ENCODE data around the gene EFNA5. TPM values are rescaled to one million over a fixed set of nuclear protein-coding genes. Genes with fewer than 3 reads are reported as not detected.
A peak's percentile ranks its signal among the peaks of the same experiment; 100 is the strongest.

Gene EFNA5
- total RNA-seq, 1 donor from 2014 or later = 11.1 TPM

- DNase-seq = no peak
These were observed 30.7 kb downstream of the EFNA5 start for GRCh38 chr5:107639990-107640389.

GRCh38 chr5:107636555-107636954 lies 34.2 kb downstream of the EFNA5 start:
- no peak for DNase-seq

GRCh38 chr5:107636068-107636467 lies 34.7 kb downstream of the EFNA5 start:
- no peak for DNase-seq

GRCh38 chr5:107634981-107635848 lies 35.5 kb downstream of the EFNA5 start:
- peak; percentile 14 for DNase-seq

GRCh38 chr5:107633171-107633901 lies 37.4 kb downstream of the EFNA5 start:
- DNase-seq = no peak

GRCh38 chr5:107631805-107632362 lies 38.9 kb downstream of the EFNA5 start:
- DNase-seq = no peak

- DNase-seq = no peak
These were observed 40.6 kb downstream of the EFNA5 start for GRCh38 chr5:107630184-107630583.

- no peak for DNase-seq
These were observed 46.5 kb downstream of the EFNA5 start for GRCh38 chr5:107624235-107624634.

- no peak for DNase-seq
These were observed 49.6 kb downstream of the EFNA5 start for GRCh38 chr5:107621089-107621488.

- DNase-seq = no peak
These were observed 51.0 kb downstream of the EFNA5 start for GRCh38 chr5:107619781-107620180.

- DNase-seq = no peak
These were observed 52.5 kb downstream of the EFNA5 start for GRCh38 chr5:107618242-107618641.

GRCh38 chr5:107617052-107617451 lies 53.7 kb downstream of the EFNA5 start:
- DNase-seq = no peak

- DNase-seq = no peak
These were observed 54.5 kb downstream of the EFNA5 start for GRCh38 chr5:107616213-107616612.

- no peak for DNase-seq
These were observed 55.4 kb downstream of the EFNA5 start for GRCh38 chr5:107615299-107615817.

GRCh38 chr5:107612541-107612940 lies 58.2 kb downstream of the EFNA5 start:
- no peak for DNase-seq

- no peak for DNase-seq
These were observed 59.9 kb downstream of the EFNA5 start for GRCh38 chr5:107610798-107611197.

- no peak for DNase-seq
These were observed 62.9 kb downstream of the EFNA5 start for GRCh38 chr5:107607671-107608345.

- DNase-seq = no peak
These were observed 63.5 kb downstream of the EFNA5 start for GRCh38 chr5:107607196-107607595.

- no peak for DNase-seq
These were observed 65.1 kb downstream of the EFNA5 start for GRCh38 chr5:107605596-107606125.

- peak; percentile 21 for DNase-seq
These were observed 65.7 kb downstream of the EFNA5 start for GRCh38 chr5:107604990-107605389.

GRCh38 chr5:107604146-107604910 lies 66.4 kb downstream of the EFNA5 start:
- no peak for DNase-seq

Measured in tongue (tissue), 2 donors.